NCI-H748 (cell line): ENCODE data around the gene ZBTB40.
A peak's percentile ranks its signal among the peaks of the same experiment; 100 is the strongest.

Source experiments
- DNase-seq: peaks from one replicate; lab custom pipeline; 2025; ENCODE audit not compliant: unreplicated experiment; lab: John Stamatoyannopoulos, UW

Gene ZBTB40

DNA sequence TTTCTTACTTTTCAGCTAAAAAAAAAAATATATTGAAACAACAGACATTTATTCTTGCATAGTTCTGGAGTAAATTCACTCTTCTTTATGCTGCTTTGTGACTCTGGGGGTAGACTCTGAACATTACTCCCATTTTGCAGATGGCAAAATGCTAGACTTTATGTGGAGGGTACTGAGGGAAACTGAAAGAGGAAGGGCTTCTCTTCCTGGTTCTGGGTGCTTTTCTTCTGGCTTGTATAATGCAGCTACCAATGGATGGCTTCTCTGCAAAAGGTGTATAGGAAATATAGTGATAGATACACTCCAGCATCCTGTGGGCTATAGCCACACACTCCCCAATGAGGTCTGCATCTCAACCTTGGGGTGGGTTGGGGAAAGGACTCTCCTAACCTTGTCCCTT lies 19.7 kb upstream of the ZBTB40 start:
- DNase-seq, result no peak

DNA sequence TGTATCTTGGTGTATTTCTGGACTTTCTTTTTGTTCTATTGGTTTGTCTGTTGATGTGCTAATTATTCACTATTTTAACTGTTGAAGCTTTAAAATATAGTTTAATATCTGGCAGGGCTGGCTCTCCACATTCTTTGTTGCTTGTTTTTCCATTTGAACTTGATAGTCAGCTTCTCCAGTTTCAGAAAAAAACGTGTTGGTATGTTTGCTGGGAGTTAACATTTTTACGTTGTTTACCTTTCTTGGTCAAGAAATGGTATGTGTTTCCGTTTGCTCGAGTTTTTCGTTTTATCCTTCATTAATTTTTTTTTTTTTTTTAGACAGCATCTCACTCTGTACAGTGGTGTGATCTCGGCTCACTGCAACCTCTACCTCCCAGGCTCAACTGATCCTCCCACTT lies 16.9 kb upstream of the ZBTB40 start:
- no peak for DNase-seq

DNA sequence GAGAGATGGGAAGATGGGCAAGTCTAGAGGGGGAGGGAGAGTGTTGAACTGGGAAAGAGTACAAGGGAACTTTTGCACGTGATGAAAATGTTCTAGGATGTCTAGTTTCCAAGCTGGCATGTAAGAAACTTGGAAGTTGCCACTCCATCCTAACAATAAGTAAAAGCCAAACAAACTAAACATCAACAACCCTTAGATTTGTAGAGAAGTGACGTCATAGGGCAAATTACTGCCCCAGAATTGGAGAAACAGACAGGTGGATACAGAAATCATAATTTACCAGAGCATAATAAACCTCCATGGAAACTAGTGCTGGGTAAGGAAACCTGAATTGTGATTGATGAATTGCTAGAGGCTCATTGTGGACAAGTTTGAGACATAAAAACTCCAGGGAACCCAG lies 14.7 kb upstream of the ZBTB40 start:
- no peak for DNase-seq

DNA sequence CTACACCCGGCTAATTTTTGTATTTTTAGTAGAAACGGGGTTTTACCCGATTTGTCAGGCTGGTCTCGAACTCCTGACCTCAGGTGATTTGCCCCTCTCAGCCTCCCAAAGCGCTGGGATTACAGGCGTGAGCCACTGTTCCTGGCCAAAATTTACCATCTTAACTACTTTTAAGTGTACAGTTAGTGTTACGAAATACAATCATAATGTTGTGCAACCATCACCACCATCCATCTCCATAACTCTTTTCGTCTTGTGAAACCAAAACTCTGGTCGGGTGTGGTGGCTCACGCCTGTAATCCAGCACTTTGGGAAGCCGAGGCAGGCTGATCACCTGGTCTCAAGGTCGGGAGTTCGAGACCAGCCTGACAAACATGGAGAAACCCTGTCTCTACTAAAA lies 14.1 kb upstream of the ZBTB40 start:
- DNase-seq, result no peak

DNA sequence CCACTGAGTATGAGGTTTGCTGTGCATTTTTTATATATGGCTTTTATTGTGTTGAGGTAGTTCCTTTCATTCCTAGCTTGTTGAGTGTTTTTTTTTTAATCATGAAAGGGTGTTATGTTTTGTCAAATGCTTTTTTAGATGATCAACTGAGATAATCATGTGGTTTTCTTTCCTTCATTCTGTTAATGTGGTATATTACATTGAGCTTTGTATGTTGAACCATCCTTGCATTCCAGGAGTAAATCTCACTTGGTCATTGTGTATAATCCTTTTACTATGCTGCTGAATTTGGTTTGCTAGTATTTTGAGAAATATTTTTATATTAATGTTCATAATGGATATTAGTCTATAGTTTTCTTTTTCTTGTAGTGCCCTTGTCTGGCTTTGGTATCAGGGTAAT lies 11.1 kb upstream of the ZBTB40 start:
- no peak for DNase-seq

DNA sequence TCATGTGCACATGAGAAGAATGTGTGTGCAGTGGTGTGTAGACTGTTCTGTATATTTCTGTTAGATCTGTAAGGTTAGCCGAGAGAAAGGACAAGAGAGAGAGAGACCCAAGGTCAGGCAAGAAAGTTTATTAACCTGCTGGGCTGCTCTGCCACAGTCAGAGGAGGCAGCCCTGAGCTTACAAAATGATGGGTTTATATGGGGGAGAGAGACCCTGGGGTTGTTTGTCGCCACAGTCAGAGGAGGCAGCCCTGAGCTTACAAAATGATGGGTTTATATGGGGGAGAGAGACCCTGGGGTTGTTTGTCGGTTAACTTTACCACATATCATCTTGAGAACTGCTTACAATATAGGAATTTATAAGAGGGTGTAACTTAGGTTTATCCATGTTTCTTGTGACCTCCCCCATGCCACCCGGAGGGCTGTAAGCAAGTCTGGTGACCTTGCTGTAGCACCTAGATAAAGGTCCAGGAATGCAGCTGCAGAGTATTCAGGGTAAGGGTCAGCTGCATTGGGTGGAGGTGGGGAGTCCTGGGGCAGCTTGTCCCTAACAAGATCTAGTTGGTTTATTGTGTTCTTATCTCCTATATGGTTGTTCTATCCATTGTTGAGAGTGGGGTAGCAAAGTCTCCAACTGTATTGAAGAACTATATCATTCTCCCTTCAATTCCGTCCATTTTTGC lies 9.3 kb upstream of the ZBTB40 start:
- DNase-seq, result no peak

DNA sequence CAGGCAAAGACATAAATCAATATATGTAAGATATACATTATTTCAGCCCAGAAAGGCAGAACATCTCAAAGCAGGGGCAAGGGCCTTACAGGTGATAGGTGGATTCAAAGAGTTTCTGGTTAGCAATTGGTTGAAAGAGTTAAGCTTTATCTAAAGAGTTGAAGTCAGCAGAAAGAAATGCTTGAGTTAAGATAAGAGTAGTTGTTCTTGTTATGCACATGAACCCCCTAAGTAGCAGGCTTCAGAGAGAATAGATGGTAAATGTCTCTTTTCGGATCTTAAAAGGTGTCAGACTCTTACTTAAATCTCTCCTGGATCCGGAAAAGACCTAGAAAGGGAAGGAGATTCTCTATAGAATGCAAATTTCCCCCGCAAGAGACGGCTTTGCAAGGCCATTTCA lies 8.3 kb upstream of the ZBTB40 start:
- DNase-seq, result no peak

DNA sequence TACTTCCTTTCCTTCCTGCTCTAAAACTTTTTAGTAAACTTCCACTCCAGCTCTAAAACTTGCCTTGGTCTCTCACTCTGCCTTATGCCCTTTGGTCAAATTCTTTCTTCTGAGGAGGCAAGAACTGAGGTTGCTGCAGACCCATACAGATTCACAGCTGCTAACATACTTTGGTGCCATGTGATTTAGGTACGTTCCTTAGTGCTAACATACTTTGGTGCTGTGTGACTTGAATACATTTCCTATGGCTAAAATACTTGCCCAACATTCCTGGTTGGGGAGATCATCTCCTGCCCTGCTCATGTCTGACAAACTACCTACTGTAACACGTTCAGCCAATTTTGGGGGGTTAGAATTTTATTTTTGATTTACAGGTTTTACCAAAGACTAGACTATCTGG lies 6.8 kb upstream of the ZBTB40 start:
- DNase-seq, result no peak

DNA sequence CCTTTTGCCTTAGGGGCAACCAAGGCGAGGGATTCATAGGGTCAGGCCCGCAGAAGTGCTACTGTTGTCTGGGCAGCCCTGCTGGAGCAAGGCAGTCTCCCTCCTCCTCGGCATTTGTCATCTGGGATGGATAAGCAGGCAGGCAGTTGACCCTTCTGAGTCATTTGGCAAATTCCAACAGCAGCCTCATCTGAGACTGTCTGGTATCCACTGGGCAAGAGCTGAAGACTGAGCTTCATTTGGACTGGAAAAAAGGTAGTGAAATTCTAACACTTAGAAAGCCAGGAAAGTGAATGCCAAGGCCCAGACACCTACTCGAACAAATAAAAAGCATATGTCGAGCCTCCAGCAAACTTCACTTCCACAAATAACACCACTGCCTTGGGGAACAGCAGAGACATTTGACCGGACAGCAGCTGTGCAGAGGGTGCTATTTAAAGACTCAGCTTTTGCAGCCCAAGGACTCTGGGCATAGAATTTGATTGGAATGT lies 4.0 kb upstream of the ZBTB40 start:
- no peak for DNase-seq

DNA sequence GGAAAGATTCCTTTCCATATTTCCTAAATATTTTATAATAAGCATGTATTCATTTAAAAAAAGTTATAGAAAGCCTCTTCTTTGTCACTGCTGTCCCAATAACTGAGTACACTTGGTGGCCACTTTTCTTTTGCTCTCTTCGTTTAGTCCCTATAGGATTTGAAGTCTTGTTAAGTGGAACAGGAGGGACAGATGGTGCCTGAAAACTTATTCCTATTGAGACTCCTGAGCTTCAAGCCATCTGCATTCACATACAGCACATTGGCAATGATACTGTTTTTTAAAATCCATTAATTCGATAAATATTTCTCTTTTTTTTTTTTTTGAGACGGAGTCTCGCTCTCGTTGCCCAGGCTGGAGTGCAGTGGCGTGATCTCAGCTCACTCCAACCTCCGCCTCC lies 2.0 kb upstream of the ZBTB40 start:
- no peak for DNase-seq

DNA sequence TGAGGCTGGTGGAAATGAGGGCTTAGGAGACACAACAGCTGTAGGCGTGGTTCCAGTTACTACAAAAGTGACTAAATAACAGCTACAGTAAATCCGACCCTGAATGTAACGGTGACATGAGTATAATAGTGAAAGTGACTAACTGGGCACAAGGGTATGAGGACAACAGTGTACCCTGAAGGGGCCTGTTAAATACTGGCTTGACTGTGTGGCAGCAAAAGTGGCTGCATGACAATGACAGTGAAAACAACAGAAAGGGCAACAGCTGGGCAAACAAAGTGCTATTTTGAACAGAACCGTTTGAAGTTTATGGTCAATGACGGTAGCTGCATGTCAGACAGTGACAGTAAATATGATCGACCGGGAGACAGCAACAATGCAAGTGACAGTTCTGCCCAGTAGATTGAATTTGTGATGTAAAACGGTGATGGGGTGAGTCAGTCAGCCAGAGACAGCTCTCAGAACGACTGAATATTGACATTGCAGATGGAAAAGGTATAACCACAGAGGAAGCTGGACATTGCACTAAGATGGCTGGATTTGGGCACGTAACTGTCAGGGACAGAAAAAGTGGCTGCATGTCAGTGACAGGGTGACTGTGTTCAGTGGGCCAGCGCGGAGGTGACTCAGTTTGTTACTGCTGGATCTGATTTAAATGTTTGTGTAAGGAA lies 1.2 kb upstream of the ZBTB40 start:
- peak; percentile 94 for DNase-seq

DNA sequence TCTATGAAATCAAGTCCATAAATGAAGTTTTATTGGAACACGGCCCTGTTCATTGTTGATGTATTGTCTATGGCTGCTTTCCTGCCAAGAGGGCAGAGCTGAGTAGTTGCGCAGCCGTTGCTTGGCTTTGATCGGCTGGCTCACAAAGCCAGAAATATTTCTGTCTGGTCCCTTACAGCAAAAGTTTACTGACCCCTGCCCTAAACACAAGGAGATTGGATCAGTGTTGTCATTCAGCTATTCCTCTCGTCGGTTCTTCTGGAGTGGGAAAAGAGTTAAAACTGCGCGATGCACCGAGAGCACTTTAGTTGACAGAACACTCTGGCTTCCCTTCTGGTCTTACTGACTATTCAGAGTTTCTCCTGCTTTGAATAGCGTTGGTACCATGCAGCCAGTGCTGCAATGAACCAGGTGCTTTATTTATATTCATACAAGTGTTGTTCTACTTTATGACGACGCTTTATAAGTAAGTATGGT lies 868 bp downstream of the ZBTB40 start:
- peak; percentile 40 for DNase-seq

DNA sequence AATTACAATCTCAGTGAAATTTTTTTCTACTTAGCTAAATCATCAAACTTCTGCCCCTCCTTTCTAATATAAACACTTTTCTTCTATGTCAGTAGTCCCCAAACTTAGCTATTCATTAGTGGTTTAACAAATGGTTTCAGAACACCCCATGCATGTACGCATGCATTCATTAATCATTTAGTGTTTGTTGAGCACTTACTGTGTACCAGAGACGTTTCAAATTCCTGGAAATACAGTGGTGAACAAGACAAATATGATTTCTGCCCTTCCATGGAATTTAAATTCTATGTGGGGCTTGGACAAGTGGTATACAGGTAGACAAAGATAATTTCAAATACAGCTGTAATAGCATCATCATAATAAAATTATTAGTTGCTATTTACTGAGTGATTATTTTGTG lies 1.5 kb downstream of the ZBTB40 start:
- DNase-seq, result no peak

DNA sequence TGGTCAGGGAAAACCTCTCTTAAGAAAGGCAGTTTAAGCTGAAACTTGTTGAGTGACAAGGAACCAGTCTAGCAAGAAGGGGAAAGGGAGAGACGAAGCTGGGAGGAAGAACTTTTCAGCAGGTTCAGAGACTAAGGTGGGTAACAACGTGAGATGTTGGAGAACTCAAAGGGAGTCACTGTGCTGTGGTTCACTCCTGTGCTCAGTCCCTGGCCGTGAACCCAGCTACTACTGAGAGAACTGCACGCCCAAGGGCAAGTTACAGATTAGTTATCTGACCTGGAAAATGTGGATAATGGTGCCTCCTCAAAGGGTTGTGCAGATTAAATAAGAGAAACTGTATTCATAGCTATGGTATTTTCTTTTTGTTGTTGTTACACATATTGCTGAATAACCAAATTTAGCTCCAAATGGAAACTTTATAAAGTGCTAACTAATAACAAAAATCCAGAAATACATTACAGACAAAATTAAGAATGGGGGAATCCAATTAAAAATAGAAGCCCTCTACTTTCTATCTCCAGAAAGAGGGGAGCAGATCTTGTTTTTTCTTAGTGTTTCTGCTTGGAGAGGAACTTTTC lies 2.9 kb downstream of the ZBTB40 start:
- no peak for DNase-seq

DNA sequence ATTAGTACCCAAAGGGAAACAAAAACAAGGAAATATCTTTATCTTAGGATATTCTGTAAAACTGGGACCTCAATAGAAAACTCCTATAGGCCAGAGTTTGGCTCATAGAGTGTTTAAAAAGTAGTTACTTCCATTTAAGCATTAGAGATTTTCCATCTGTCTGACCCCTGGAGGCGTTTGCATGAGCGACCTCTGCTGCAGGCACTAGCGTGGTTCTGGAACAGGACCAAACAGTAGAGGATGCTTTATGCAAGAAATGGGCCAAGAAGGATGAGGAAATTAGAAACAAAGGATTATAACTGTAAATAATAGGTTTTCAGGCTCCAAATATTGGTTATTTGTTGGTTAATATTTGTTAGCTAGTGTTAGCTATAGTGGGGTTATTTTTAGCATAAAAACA lies 5.7 kb downstream of the ZBTB40 start:
- no peak for DNase-seq

DNA sequence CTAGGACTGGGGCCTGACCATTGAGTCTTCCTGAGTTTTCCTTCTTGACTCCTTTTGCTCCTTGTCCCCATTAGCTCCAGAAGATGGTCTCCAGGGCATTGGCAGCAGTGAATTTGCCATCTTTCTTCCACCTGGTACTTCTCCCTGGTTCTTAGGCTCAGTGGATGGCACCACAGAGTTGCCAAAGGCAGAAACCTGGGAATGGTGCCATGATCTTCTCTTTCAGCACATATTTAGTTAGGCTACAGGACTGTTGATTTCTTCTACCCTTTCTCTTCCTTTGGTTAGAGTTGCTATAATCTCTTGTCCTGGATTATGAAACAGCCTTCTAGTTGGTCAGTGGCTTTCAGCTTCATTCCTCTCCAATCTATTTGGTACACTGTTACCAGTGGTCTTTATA lies 6.2 kb downstream of the ZBTB40 start:
- DNase-seq, result no peak

DNA sequence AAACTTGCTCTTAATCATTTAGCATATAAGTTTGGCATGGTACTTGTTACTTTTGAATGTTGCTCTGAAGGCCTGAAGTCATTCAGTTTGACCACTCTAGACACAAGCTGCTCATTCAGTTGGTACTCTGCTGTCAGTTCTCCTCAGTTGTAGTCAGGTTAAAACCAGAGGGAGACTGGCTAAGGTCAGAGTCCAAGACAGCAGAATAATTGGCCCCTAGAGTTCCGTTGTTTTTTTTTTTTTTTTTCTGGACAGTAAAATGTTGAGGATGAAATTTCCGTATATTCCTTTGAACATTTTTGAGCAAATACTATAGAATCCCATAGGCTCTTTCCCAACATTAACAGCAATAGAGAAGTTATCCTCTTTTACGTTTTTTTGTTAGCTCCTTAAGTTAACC lies 9.4 kb downstream of the ZBTB40 start:
- no peak for DNase-seq

DNA sequence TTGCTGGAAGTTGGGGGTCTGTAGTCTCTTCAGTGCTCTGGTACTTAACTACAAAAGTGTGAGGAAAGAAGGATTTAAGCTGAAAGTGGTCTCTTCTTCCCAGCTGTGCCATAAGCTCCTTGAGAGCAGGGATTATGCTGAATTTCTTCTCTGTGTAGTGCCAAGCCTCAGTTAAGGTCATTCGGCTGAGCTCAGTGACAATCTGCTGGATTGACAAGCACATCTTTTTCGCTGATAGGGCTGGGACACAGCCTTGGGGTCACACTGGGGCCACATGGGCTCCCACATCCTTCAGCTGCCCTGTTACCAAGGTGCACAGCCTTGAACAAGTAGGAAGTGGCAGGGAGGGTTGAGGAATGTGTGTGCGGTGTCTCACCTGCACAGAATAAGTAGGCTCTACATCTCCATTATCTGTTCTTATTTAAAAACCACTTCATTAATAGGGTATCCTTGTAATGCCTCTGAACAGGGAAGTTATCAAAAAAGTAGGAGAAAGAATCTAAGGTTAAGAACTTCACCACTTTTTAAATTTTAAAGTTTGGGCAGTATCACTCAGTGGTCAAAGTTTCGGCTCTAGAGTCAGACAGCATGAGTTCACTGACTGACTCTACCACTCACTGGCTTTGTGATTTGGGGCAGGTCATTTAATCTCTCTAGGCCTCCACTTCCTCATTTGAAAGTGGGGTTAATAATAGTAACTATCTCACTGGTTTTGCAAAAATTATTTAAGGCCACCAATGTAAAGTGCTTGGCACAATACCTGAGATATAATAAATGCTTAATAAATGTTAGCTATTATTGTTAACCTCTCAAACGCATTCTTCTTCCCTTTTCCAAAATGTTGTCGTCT lies 10.3 kb downstream of the ZBTB40 start:
- DNase-seq, result no peak

DNA sequence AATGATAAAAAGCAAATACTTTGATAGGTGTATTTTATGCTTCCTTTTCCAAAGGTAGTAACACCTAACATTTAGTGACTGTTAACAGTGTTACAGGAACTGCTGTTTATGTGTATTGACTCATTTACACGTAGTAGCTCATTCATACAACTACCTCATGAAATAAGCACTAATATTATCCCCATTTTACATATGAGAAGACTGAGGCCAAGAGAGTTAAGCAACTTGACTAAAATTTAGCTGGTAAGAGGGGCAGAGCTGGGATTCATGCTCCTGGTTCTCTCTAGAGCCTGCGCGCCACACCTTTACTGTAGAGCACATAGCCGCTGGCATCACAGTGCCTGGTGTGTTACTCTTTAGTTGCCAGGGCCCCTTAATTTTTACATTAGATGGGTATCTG lies 11.3 kb downstream of the ZBTB40 start:
- DNase-seq, result no peak

DNA sequence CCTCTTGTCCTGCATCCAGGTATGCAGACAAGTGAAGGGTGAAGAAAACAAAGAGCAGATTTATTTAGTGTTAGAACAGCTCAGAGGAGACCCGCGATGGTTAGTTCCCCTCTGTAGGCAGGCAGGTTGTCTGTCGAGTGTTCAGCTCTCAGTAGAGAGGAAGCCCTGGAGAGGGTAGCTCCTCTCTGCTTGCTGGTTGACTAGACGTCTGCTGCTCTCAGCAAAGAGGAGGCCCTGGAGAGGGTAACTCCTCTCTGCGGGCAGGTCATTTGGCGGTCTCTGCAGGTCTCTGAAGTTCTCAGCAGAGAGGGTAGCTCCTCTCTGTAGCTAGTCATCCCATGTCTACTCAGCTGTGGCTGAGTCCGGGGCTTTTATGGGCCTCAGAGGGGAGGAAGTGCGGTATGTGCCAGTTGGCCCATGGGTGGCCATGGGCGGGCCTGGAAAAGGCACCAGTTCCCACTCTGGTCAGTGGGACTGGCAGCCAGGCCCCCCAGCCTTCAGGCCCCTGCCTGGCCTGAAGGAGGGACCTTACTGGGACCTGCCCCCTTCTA lies 13.4 kb downstream of the ZBTB40 start:
- no peak for DNase-seq

DNA sequence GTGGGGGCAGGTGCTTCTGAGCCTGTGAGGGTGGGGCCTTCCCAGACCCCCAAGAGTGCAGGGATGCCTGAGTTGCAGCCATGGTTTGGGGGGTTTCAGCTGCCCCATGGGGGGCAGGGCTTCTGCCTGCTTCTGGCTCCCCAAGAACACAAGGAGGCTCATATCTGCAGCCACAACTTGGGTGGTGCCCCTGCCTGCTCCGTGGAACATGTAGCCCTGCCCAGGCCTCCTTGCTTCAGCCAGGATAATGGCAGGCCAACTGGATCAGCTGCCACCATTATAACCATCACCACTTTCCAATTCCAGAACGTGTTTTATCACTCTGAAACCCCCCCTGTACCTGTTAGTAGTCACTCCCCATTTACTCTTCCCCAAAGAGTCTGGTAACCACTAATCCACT lies 14.0 kb downstream of the ZBTB40 start:
- DNase-seq, result no peak
